K562 (cell line): ENCODE results near the gene CASP6. TPM values are rescaled to one million over a fixed set of nuclear protein-coding genes. Genes with fewer than 3 reads are reported as not detected.

ENCODE experiments used
- ATAC-seq: fragments of 200-7000 bp; cut with Tn5 transposase; 3 replicates; pipeline ENCODE4 v1.9.1; 2020; ENCODE audit warnings: moderate library complexity
- Bru-seq: library from RNA; stranded (reverse); fragments of 400-500 nt; gene quantifications from one replicate; lab custom pipeline; 2021; lab: Mats Ljungman, UMichigan
- BruChase-seq, 2 experiments: library from RNA; stranded (reverse); fragments of 400-500 nt; gene quantifications; one replicate each; lab custom pipeline; 2021; lab: Mats Ljungman, UMichigan
- BruUV-seq: library from RNA; stranded (reverse); fragments of 400-500 nt; replicated peaks from 2 replicates; lab custom pipeline; 2021; lab: Mats Ljungman, UMichigan
- CTCF ChIA-PET: fragments of 300-600 bp; formaldehyde crosslinking; extraction: SDS; loops from one replicate; lab custom pipeline; 2021; ENCODE audit warnings: low intra/inter-chr PET ratio; lab: Yijun Ruan, JAX
- POLR2A ChIA-PET: fragments of 300-600, 350-650 bp; sonication (Branson Sonifier 250); formaldehyde crosslinking; extraction: SDS; loops from one replicate; lab custom pipeline; 2021; ENCODE audit warnings: antibody characterized with exemption, inconsistent platforms; lab: Yijun Ruan, JAX
- DNase-seq, 4 experiments: peaks; one replicate each; pipeline versions ENCODE4 v3.0.0 to v3.0.0-alpha.2; 2011 to 2018; ENCODE audit warnings: low spot score in 3 of 4, mixed read lengths in 3 of 4; ENCODE audit errors: extremely low read depth in 1 of 4
- FAIRE-seq: peaks from 2 replicates; lab custom pipeline; 2011; peaks lifted over from hg19 to GRCh38; lab: Jason Lieb, UNC
- H2AFZ ChIP-seq: 2 replicates; pipeline ENCODE4 v1.6.0; 2011; ENCODE audit warnings: low read depth, low read length, control low read depth, inconsistent platforms
- H3K27ac ChIP-seq: fragments of 200-600 bp; 3 replicates; pipeline ENCODE4 v1.8.0; 2011; ENCODE audit warnings: low read depth, mild to moderate bottlenecking, control low read depth, inconsistent platforms, low read length, moderate library complexity, mixed read lengths; ENCODE audit errors: extremely low read depth
- H3K27me3 ChIP-seq, 2 experiments: fragments of 300-600 bp in 1 of 2; 2 replicates in 1 of 2; 3 replicates in 1 of 2; pipeline versions ENCODE4 v1.6.0 to v1.8.0; 2011; ENCODE audit warnings: inconsistent platforms in 2 of 2, low read length in 2 of 2, mild to moderate bottlenecking in 1 of 2, mixed read lengths in 1 of 2, moderate library complexity in 1 of 2; ENCODE audit not compliant: control insufficient read depth in 2 of 2, insufficient read depth in 2 of 2
- H3K36me3 ChIP-seq: fragments of 300-600 bp; 3 replicates; pipeline ENCODE4 v1.8.0; 2011; ENCODE audit warnings: mild to moderate bottlenecking, low read length, inconsistent platforms; ENCODE audit not compliant: control insufficient read depth, insufficient read depth
- H3K4me1 ChIP-seq, 2 experiments: fragments of 200-600 bp in 1 of 2; replicated peaks in 1 of 2; 2 replicates in 1 of 2; 3 replicates in 1 of 2; pipeline versions ENCODE4 v1.5.1 to v1.8.0; 2011; ENCODE audit warnings: inconsistent platforms in 2 of 2, low read length in 2 of 2, mild to moderate bottlenecking in 1 of 2, mixed read lengths in 1 of 2, moderate library complexity in 1 of 2; ENCODE audit not compliant: control insufficient read depth in 2 of 2, insufficient read depth in 2 of 2
- H3K4me2 ChIP-seq: 2 replicates; pipeline ENCODE4 v1.6.1; 2011; ENCODE audit warnings: low read length, control low read depth, inconsistent platforms, mixed read lengths; ENCODE audit not compliant: insufficient read depth
- H3K4me3 ChIP-seq: fragments of 200-600 bp; sonication (generic), shearing (Covaris generic); 2 replicates; pipeline ENCODE4 v1.5.1; 2016; ENCODE audit warnings: control low read depth, inconsistent platforms
- H3K79me2 ChIP-seq: fragments of 200-600 bp; 3 replicates; pipeline ENCODE4 v1.8.0; 2011; ENCODE audit warnings: low read length, inconsistent platforms; ENCODE audit not compliant: control insufficient read depth, insufficient read depth
- H3K9ac ChIP-seq, 2 experiments: 2 replicates each; pipeline versions ENCODE4 v1.6.0 to v1.6.1; 2011; ENCODE audit warnings: low read depth in 2 of 2, low read length in 2 of 2, control low read depth in 1 of 2, inconsistent platforms in 1 of 2, mild to moderate bottlenecking in 1 of 2, mixed read lengths in 1 of 2; ENCODE audit not compliant: insufficient read depth in 1 of 2
- H3K9me1 ChIP-seq: one replicate; pipeline ENCODE4 v1.6.0; 2011; ENCODE audit warnings: inconsistent platforms, mild to moderate bottlenecking, low read length, moderate library complexity; ENCODE audit not compliant: control insufficient read depth, insufficient read depth
- H3K9me3 ChIP-seq: replicated peaks from 2 replicates; pipeline ENCODE4 v1.5.1; 2011; ENCODE audit warnings: low read depth, low read length, inconsistent platforms; ENCODE audit not compliant: control insufficient read depth, insufficient read depth
- H4K20me1 ChIP-seq: replicated peaks from 2 replicates; pipeline ENCODE4 v1.6.1; 2011; ENCODE audit warnings: low read length, inconsistent platforms, mixed read lengths; ENCODE audit not compliant: control insufficient read depth, insufficient read depth
- EHMT2 ChIP-seq: fragments of 450-650 bp; IDR thresholded peaks from 2 replicates; pipeline ENCODE4 v1.6.1; 2018; ENCODE audit warnings: antibody characterized with exemption
- IRF1 ChIP-seq: sonication (generic); formaldehyde crosslinking; IDR thresholded peaks from 2 replicates; pipeline ENCODE4 v1.8.0; 2022; ENCODE audit warnings: missing genetic modification reagents, mild to moderate bottlenecking, borderline replicate concordance
- POLR2AphosphoS2 ChIP-seq: IDR thresholded peaks from 2 replicates; pipeline ENCODE4 v1.6.1; 2012; ENCODE audit warnings: low read length, improper control_type of control experiment
- POLR2AphosphoS5 ChIP-seq: IDR thresholded peaks from 2 replicates; pipeline ENCODE4 v1.6.1; 2011; ENCODE audit warnings: mild to moderate bottlenecking, low read depth, low read length, moderate library complexity; ENCODE audit not compliant: control insufficient read depth, insufficient read depth
- ZNF165 ChIP-seq: fragments of 250-450 bp; sonication (Bioruptor Pico); IDR thresholded peaks from 2 replicates; pipeline ENCODE4 v1.4.0; 2020; ENCODE audit warnings: borderline replicate concordance
- WGBS: fragments of 100-300 bp; shearing (Covaris generic); methylation state at CpG from one replicate; pipeline ENCODE4 v1.1.6; 2016; ENCODE audit warnings: low coverage, mixed read lengths; ENCODE audit not compliant: insufficient coverage; ENCODE audit errors: missing lambda C conversion rate; 5-methylcytosine and 5-hydroxymethylcytosine counted together
- in situ Hi-C: fragments of 300-500 bp; cut with MboI; formaldehyde crosslinking; loops from 4 replicates; pipeline ENCODE4 v1.15.0; 2018; ENCODE audit warnings: inconsistent platforms, mixed read lengths
- intact Hi-C: fragments of 100-400 bp; cut with micrococcal nuclease; formaldehyde crosslinking; loops from 2 replicates; pipeline ENCODE4 v1.14.2; 2022
- long read RNA-seq, 3 experiments: library from polyadenylated mRNA in 2 of 3; library from RNA in 1 of 3; unstranded in 2 of 3; stranded (forward) in 1 of 3; transcript quantifications; one replicate each; pipeline ENCODE4 v2.0.0, GENCODE V29; 2019 to 2022
- polyA minus RNA-seq, 3 experiments: library from RNA; depleted of rRNA, polyadenylated mRNA; stranded (reverse); fragments of >200 nt; gene quantifications; 2 replicates each; pipeline ENCODE4 v1.2.3, GENCODE V29; 2011
- polyA plus RNA-seq, 8 experiments: library from polyadenylated mRNA; depleted of rRNA in 4 of 8; stranded (reverse) in 5 of 8; unstranded in 3 of 8; fragments of >200 nt; fragmentation: Nextera tagmentation in 2 of 8; fragmentation: Illumina TruSeq in 1 of 8; extraction: Ambion mirVana in 2 of 8; extraction: Trizol in 1 of 8; gene quantifications; 2 replicates each; pipeline versions ENCODE4 v1.2.1 to v1.2.3, GENCODE V29; 2011 to 2014; ENCODE audit warnings: inconsistent platforms in 1 of 8, missing spikeins in 1 of 8
- total RNA-seq, 7 experiments: library from RNA; depleted of rRNA in 6 of 7; stranded (reverse); fragments of >200 nt in 6 of 7; fragmentation: Illumina TruSeq in 2 of 7; extraction: Trizol in 2 of 7; gene quantifications; 2 replicates each; pipeline versions ENCODE4 v1.2.1 to v1.2.3, GENCODE V29; 2011 to 2021; ENCODE audit warnings: low replicate concordance in 1 of 7

The CASP6 gene
- 8.4 and 10.8 TPM in 2 replicates for total RNA-seq (2011; cell fraction: chromatin; rRNA removed; ENCODE audit: low replicate concordance)
- total RNA-seq (2011; cell fraction: nucleolus; rRNA removed) = 6.1 and 7.5 TPM in 2 replicates
- 5.4 and 8.3 TPM in 2 replicates for total RNA-seq (2011; cell fraction: nucleoplasm; rRNA removed)
- total RNA-seq (2014; rRNA removed) (34.3 and 39.1 TPM in 2 replicates), total RNA-seq (2014; rRNA removed; fragmentation: Illumina TruSeq; extraction: Trizol) (31.7 and 42.2 TPM in 2 replicates), total RNA-seq (2015; rRNA removed; fragmentation: Illumina TruSeq; extraction: Trizol) (47.7 and 48.1 TPM in 2 replicates), total RNA-seq (2021) (20.8 and 22.3 TPM in 2 replicates), polyA plus RNA-seq (2011; rRNA removed) (56.7 and 72.7 TPM in 2 replicates), polyA plus RNA-seq (2014; fragmentation: Illumina TruSeq; extraction: Trizol) (52.1 and 57.5 TPM in 2 replicates), polyA plus RNA-seq (2014; fragmentation: Nextera tagmentation; extraction: Ambion mirVana) (10 to 100 TPM; 23.0 to 31.7 TPM), polyA plus RNA-seq (2014; rRNA removed) (47.4 and 50.9 TPM in 2 replicates), polyA minus RNA-seq (2011; rRNA and poly(A)+ RNA removed) (62.8 and 69.4 TPM in 2 replicates), Bru-seq, nascent RNA (percentile 83 among the genes with signal in this experiment), BruChase-seq, experiment 1, labeled RNA remaining after a 2-hour chase (percentile 78 among the genes with signal in this experiment), BruChase-seq, experiment 2, labeled RNA remaining after a 6-hour chase (percentile 80 among the genes with signal in this experiment)
- 24.9 and 48.9 TPM in 2 replicates for polyA plus RNA-seq (2011; cell fraction: cytosol; rRNA removed)
- polyA plus RNA-seq (2011; cell fraction: nucleus; rRNA removed) = 9.4 and 11.0 TPM in 2 replicates
- polyA plus RNA-seq (2012) = 31.2 and 32.9 TPM in 2 replicates
- polyA minus RNA-seq (2011; cell fraction: cytosol; rRNA and poly(A)+ RNA removed) = 16.0 and 25.0 TPM in 2 replicates
- polyA minus RNA-seq (2011; cell fraction: nucleus; rRNA and poly(A)+ RNA removed) = 2.0 and 8.3 TPM in 2 replicates
- long read RNA-seq, experiment 1, transcript CASP6-201 (7 exons, 1,548 nt) = major isoform, 118 of 154 reads
- long read RNA-seq, experiment 1, partial matches to known transcripts = 6 of 154 reads
- long read RNA-seq, experiment 1, other reads (novel, unspliced or antisense) = 28 of 154 reads
- long read RNA-seq, experiment 2, transcript CASP6-201 (7 exons, 1,548 nt) = major isoform, 13 of 23 reads
- long read RNA-seq, experiment 2, partial matches to known transcripts = 3 of 23 reads
- long read RNA-seq, experiment 2, other reads (novel, unspliced or antisense) = 6 of 23 reads
- long read RNA-seq, experiment 3, transcript CASP6-201 (7 exons, 1,548 nt) = major isoform, 28 of 38 reads
- long read RNA-seq, experiment 3, partial matches to known transcripts = 2 of 38 reads
- long read RNA-seq, experiment 3, other reads (novel, unspliced or antisense) = 6 of 38 reads

- DNase-seq (peak; percentile 83 to 88 (median 85)), ATAC-seq (peak; percentile 90), FAIRE-seq (no peak)
- ChIA-PET POLR2A (interaction anchor here (0.5 to 2.1 kb wide), 7 partner anchors 9 to 1911 kb away, joined by 3 to 6 read pairs (median 4); no protein-coding TSS in a partner anchor), CTCF (interaction anchor here (1.4 to 1.9 kb wide), 3 partner anchors 100 to 124 kb away, joined by 5 to 7 read pairs (median 7); no protein-coding TSS in a partner anchor)
- intact Hi-C loops = loop anchor here (2.0 to 10.0 kb wide), 3 partner anchors 26 to 272 kb away; partner anchors contain the start of gene GAR1
- Histone ChIP-seq H3K36me3 (peaks cover 26% of the 10 kb centered on the region), H3K4me1 (peaks cover 22 to 24% of the 10 kb centered on the region in 2 experiments), H3K9ac (peak within 1 kb of the TSS; percentile 86 to 94), H2AFZ (peak within 1 kb of the TSS; percentile 91), H3K9me1 (no peaks in the 10 kb centered on the region), H3K4me2 (peak within 1 kb of the TSS; percentile 85), H3K27me3 (no peaks in the 10 kb centered on the region), H3K9me3 (no peaks in the 10 kb centered on the region), H3K4me3 (peak within 1 kb of the TSS; percentile 80), H3K27ac (peak within 1 kb of the TSS; percentile 82), H4K20me1 (no peaks in the 10 kb centered on the region; the same call in 1 of the 2 replicates), H3K79me2 (peaks cover 34% of the 10 kb centered on the region)
- WGBS = under 1% methylated on average over 52 of the region's 72 CpGs
- in situ Hi-C loops = no loop called here
- no TSS peak for BruUV-seq
- TF ChIP-seq EHMT2 = no peak
- no peak; the same call in 1 of the 2 replicates for TF ChIP-seq POLR2AphosphoS2
- no peak for TF ChIP-seq IRF1 (CRISPR knock-in tag)
- TF ChIP-seq POLR2AphosphoS5 = peak; percentile 38; the same call in 1 of the 2 replicates
- TF ChIP-seq ZNF165 (CRISPR knock-in tag) = no peak
Measured at GRCh38 chr4:109702950-109703663, at the start of gene CASP6. Gene CASP6 (minus strand): TSS chr4:109703445. CDS start chr4:109703395, 50 bp downstream.
